Activated CD8-positive, alpha-beta memory T cell treated with anti-CD3 and anti-CD28 coated beads, Interleukin-2, amount 10 ng/mL, durations not matched to agents 7 days and 5 days (primary cell): ENCODE measurements around the gene AIF1L. TPM values are rescaled to one million over a fixed set of nuclear protein-coding genes. Genes with fewer than 3 reads are reported as not detected.
A peak's percentile ranks its signal among the peaks of the same experiment; 100 is the strongest.

Experiments
- ATAC-seq: fragments of 150-1000 bp; cut with Tn5 transposase; one replicate; pipeline ENCODE4 v1.10.0; 2021; ENCODE audit warnings: moderate library complexity
- CTCF ChIA-PET: fragments of 350-600 bp; sonication (Branson Sonifier 250); formaldehyde crosslinking; loops from one replicate; lab custom pipeline; 2021; ENCODE audit warnings: antibody characterized with exemption; lab: Charles Lee
- DNase-seq: peaks from one replicate; pipeline ENCODE4 v3.0.0-alpha.2; 2020
- H3K27ac Mint-ChIP-seq: one replicate; pipeline ENCODE4 v1.8.0; 2021; ENCODE audit warnings: mild to moderate bottlenecking, mixed read lengths
- H3K27me3 Mint-ChIP-seq: one replicate; pipeline ENCODE4 v1.8.0; 2021; ENCODE audit warnings: mixed read lengths
- H3K36me3 Mint-ChIP-seq: one replicate; pipeline ENCODE4 v1.8.0; 2021; ENCODE audit warnings: mild to moderate bottlenecking, mixed read lengths
- H3K4me1 Mint-ChIP-seq: one replicate; pipeline ENCODE4 v1.8.0; 2021; ENCODE audit warnings: mixed read lengths
- H3K4me3 Mint-ChIP-seq: one replicate; pipeline ENCODE4 v1.8.0; 2021; ENCODE audit warnings: mild to moderate bottlenecking, moderate library complexity, mixed read lengths
- H3K9me3 Mint-ChIP-seq: one replicate; pipeline ENCODE4 v1.8.0; 2022; ENCODE audit warnings: low read depth, mixed read lengths
- total RNA-seq, 2 experiments: library from RNA; stranded (reverse); gene quantifications; one replicate each; pipeline ENCODE4 v1.2.3, GENCODE V29; 2021

AIF1L gene
- total RNA-seq, 2 experiments from 2014 or later, result 0.12 to 0.23 TPM

- Mint-ChIP-seq H3K4me1 (no peaks in the 10 kb centered on the region), H3K4me3 (no peak overlapping the region), H3K9me3 (no peaks in the 10 kb centered on the region), H3K27me3 (no peaks in the 10 kb centered on the region), H3K36me3 (no peaks in the 10 kb centered on the region), H3K27ac (no peak overlapping the region)
- CTCF ChIA-PET, result no interaction called here
- ATAC-seq, result no peak
- DNase-seq, result no peak
These were observed 11.5 kb upstream of the AIF1L start for GRCh38 chr9:131084661-131085369.

- H3K27ac Mint-ChIP-seq, result no peak overlapping the region
- DNase-seq (no peak), ATAC-seq (no peak)
- no peaks in the 10 kb centered on the region for H3K4me1 Mint-ChIP-seq
- no peaks in the 10 kb centered on the region for H3K27me3 Mint-ChIP-seq
- CTCF ChIA-PET, result interaction anchor here (0.6 kb wide), 1 partner anchor 295 kb away, joined by 3 read pairs; no protein-coding TSS in a partner anchor
- H3K9me3 Mint-ChIP-seq, result no peaks in the 10 kb centered on the region
- no peak overlapping the region for H3K4me3 Mint-ChIP-seq
- no peaks in the 10 kb centered on the region for H3K36me3 Mint-ChIP-seq
These were observed 10.8 kb upstream of the AIF1L start for GRCh38 chr9:131085370-131086122.

GRCh38 chr9:131087354-131087893, 8.9 kb upstream of the AIF1L start:
- H3K4me3 Mint-ChIP-seq, result no peak overlapping the region
- DNase-seq (no peak), ATAC-seq (no peak)
- no peak overlapping the region for H3K27ac Mint-ChIP-seq
- H3K27me3 Mint-ChIP-seq, result no peaks in the 10 kb centered on the region
- no peaks in the 10 kb centered on the region for H3K4me1 Mint-ChIP-seq
- CTCF ChIA-PET, result no interaction called here
- no peaks in the 10 kb centered on the region for H3K36me3 Mint-ChIP-seq
- H3K9me3 Mint-ChIP-seq, result no peaks in the 10 kb centered on the region

GRCh38 chr9:131090025-131090787, 6.1 kb upstream of the AIF1L start:
- no peak for ATAC-seq

GRCh38 chr9:131091352-131091992, 4.9 kb upstream of the AIF1L start:
- no peak overlapping the region for H3K27ac Mint-ChIP-seq
- ATAC-seq (no peak), DNase-seq (no peak)
- H3K4me3 Mint-ChIP-seq, result no peak overlapping the region
- H3K4me1 Mint-ChIP-seq, result peaks cover 4% of the 10 kb centered on the region
- CTCF ChIA-PET, result no interaction called here
- peaks cover 25% of the 10 kb centered on the region for H3K27me3 Mint-ChIP-seq
- no peaks in the 10 kb centered on the region for H3K36me3 Mint-ChIP-seq
- H3K9me3 Mint-ChIP-seq, result no peaks in the 10 kb centered on the region

More at GRCh38 chr9:131090025-131090787, 6.1 kb upstream of the AIF1L start:
- H3K9me3 Mint-ChIP-seq, result no peaks in the 10 kb centered on the region
- no peak for DNase-seq
- H3K4me1 Mint-ChIP-seq, result no peaks in the 10 kb centered on the region
- H3K27me3 Mint-ChIP-seq, result peaks cover 15% of the 10 kb centered on the region
- no peak overlapping the region for H3K27ac Mint-ChIP-seq
- H3K4me3 Mint-ChIP-seq, result no peak overlapping the region
- H3K36me3 Mint-ChIP-seq, result no peaks in the 10 kb centered on the region
- CTCF ChIA-PET, result no interaction called here

GRCh38 chr9:131092030-131092429, 4.3 kb upstream of the AIF1L start:
- peaks cover 28% of the 10 kb centered on the region for H3K27me3 Mint-ChIP-seq
- no peaks in the 10 kb centered on the region for H3K36me3 Mint-ChIP-seq
- CTCF ChIA-PET, result no interaction called here
- no peak for ATAC-seq
- H3K4me3 Mint-ChIP-seq, result no peak overlapping the region
- H3K4me1 Mint-ChIP-seq, result peaks cover 4% of the 10 kb centered on the region
- no peak for DNase-seq
- no peaks in the 10 kb centered on the region for H3K9me3 Mint-ChIP-seq
- H3K27ac Mint-ChIP-seq, result no peak overlapping the region

GRCh38 chr9:131092548-131093440, 3.5 kb upstream of the AIF1L start:
- ATAC-seq (no peak), DNase-seq (no peak)
- no peak overlapping the region for H3K27ac Mint-ChIP-seq
- CTCF ChIA-PET, result no interaction called here
- no peaks in the 10 kb centered on the region for H3K9me3 Mint-ChIP-seq
- no peak overlapping the region for H3K4me3 Mint-ChIP-seq
- peaks cover 35% of the 10 kb centered on the region for H3K27me3 Mint-ChIP-seq
- H3K4me1 Mint-ChIP-seq, result peaks cover 8% of the 10 kb centered on the region
- no peaks in the 10 kb centered on the region for H3K36me3 Mint-ChIP-seq

- DNase-seq (no peak), ATAC-seq (no peak)
- peak overlapping the region; percentile 17 for H3K27ac Mint-ChIP-seq
- H3K36me3 Mint-ChIP-seq, result no peaks in the 10 kb centered on the region
- CTCF ChIA-PET, result no interaction called here
- H3K9me3 Mint-ChIP-seq, result no peaks in the 10 kb centered on the region
- no peak overlapping the region for H3K4me3 Mint-ChIP-seq
- H3K27me3 Mint-ChIP-seq, result peaks cover 40% of the 10 kb centered on the region
- peaks cover 8% of the 10 kb centered on the region for H3K4me1 Mint-ChIP-seq
These were observed 2.3 kb upstream of the AIF1L start for GRCh38 chr9:131094015-131094414.

GRCh38 chr9:131094622-131095021, 1.7 kb upstream of the AIF1L start:
- H3K4me1 Mint-ChIP-seq, result peaks cover 8% of the 10 kb centered on the region
- no peak overlapping the region for H3K27ac Mint-ChIP-seq
- H3K9me3 Mint-ChIP-seq, result no peaks in the 10 kb centered on the region
- no peak for DNase-seq
- no peaks in the 10 kb centered on the region for H3K36me3 Mint-ChIP-seq
- CTCF ChIA-PET, result interaction anchor here (0.7 kb wide), 1 partner anchor 241 kb away, joined by 4 read pairs; no protein-coding TSS in a partner anchor
- H3K27me3 Mint-ChIP-seq, result peaks cover 40% of the 10 kb centered on the region
- H3K4me3 Mint-ChIP-seq, result no peak overlapping the region
- no peak for ATAC-seq

- H3K4me3 Mint-ChIP-seq, result peak overlapping the region; percentile 22
- no peak for ATAC-seq
- H3K36me3 Mint-ChIP-seq, result no peaks in the 10 kb centered on the region
- DNase-seq, result no peak
- H3K27ac Mint-ChIP-seq, result no peak overlapping the region
- no peaks in the 10 kb centered on the region for H3K9me3 Mint-ChIP-seq
- CTCF ChIA-PET, result interaction anchor here (0.7 kb wide), 1 partner anchor 15 kb away, joined by 3 read pairs; no protein-coding TSS in a partner anchor
- peaks cover 8% of the 10 kb centered on the region for H3K4me1 Mint-ChIP-seq
- H3K27me3 Mint-ChIP-seq, result peaks cover 40% of the 10 kb centered on the region
These were observed 564 bp upstream of the AIF1L start for GRCh38 chr9:131095666-131096268.

GRCh38 chr9:131097126-131097947, 1.0 kb downstream of the AIF1L start:
- no peak for ATAC-seq
- H3K27ac Mint-ChIP-seq, result no peak overlapping the region
- CTCF ChIA-PET, result no interaction called here

More at GRCh38 chr9:131097126-131097947, 1.0 kb downstream of the AIF1L start:
- no peak for DNase-seq
- Mint-ChIP-seq H3K9me3 (no peaks in the 10 kb centered on the region), H3K36me3 (no peaks in the 10 kb centered on the region), H3K4me1 (peaks cover 8% of the 10 kb centered on the region), H3K27me3 (peaks cover 40% of the 10 kb centered on the region), H3K4me3 (no peak overlapping the region)
